ENCODE data around the gene GSTK1. TPM values are rescaled to one million over a fixed set of nuclear protein-coding genes. Genes with fewer than 3 reads are reported as not detected.

Gene GSTK1
- total RNA-seq, 4 donors from 2014 or later: 97.0 to 180 (median 139) TPM

- no peak for TF ChIP-seq CTCF (IDR thresholded peaks at IDR 0.05)
- TF ChIP-seq POLR2A (IDR thresholded peaks at IDR 0.05): no peak
- WGBS, 2 donors: 85 to 87% methylated on average over 2 of the region's 2 CpGs
- intact Hi-C loops (cut with DNase I; ENCODE audit: low total_unique reads): no loop called here
- H3K4me3 ChIP-seq (ENCODE audit: low read depth, poor library complexity, severe bottlenecking): no peak overlapping the region
- DNase-seq (ENCODE audit: low spot score in 2 of 2): no peak
Measured at GRCh38 chr7:143248761-143249354, 14.4 kb upstream of the GSTK1 start.

DNA sequence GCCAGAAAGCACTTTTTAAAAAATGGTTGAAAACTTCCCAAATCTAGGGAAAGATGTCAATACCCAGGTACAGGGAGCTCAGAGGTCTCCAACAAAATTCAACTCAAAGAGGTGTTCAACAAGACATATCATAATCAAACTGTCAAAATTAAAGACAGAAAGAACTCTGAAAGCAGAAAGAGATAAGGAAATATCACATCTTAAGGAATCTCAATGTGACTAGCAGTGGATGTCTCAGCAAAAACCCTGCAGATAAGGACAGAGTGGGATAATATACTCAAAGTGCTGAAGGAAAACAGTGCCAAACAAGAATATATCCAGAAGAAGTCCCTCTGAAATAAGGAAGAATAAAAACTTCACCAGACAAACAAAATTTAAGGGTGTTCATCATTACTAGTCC lies 13.0 kb upstream of the GSTK1 start:
- H3K4me3 ChIP-seq (ENCODE audit: low read depth, poor library complexity, severe bottlenecking): no peak overlapping the region
- intact Hi-C loops (cut with DNase I; ENCODE audit: low total_unique reads): no loop called here
- no peak for TF ChIP-seq CTCF (IDR thresholded peaks at IDR 0.05)
- no peak for TF ChIP-seq POLR2A (IDR thresholded peaks at IDR 0.05)
- DNase-seq (ENCODE audit: low spot score in 2 of 2): no peak

DNA sequence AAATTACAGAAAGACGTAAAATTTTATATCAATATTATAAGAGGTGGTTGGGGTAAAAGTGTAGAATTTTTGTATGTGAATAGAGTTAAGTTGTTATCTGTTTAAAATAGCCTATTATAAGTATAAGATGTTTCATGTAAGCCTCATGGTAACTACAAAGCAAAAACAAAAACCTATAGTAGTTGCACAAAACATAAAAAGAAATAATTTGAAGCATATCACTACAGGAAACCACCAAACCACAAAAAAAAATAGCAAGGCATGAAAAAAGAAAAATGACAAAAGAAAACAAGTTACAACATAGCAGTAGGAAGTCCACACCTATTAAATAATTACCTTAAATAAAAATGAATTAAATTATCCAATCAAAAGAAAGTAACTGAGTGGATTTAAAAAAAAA lies 12.4 kb upstream of the GSTK1 start:
- 87% methylated on average over 1 of the region's 1 CpG for WGBS, 2 donors
- intact Hi-C loops (cut with DNase I; ENCODE audit: low total_unique reads): no loop called here
- DNase-seq (ENCODE audit: low spot score in 2 of 2): no peak
- H3K4me3 ChIP-seq (ENCODE audit: low read depth, poor library complexity, severe bottlenecking): no peak overlapping the region
- TF ChIP-seq POLR2A (IDR thresholded peaks at IDR 0.05): no peak
- no peak for TF ChIP-seq CTCF (IDR thresholded peaks at IDR 0.05)

DNA sequence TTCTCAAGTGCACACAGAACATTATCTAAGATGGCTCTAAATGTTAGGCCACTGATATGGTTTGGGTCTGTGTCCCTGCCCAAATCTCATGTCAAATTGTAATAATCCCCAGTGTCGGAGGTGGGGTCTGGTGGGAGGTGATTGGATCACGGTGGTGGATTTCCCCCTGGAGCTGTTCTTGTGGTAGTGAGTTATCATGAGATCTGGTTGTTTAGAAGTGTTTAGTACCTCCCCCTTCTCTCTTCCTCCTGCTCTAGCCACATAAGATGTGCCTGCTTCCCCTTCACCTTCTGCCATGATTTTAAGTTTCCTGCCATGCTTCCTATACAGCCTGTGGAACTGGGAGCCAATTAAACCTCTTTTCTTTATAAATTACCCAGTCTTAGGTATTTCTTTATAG lies 11.2 kb upstream of the GSTK1 start:
- 83 to 89% methylated on average over 2 of the region's 2 CpGs for WGBS, 2 donors
- TF ChIP-seq POLR2A (IDR thresholded peaks at IDR 0.05): no peak
- no peak for TF ChIP-seq CTCF (IDR thresholded peaks at IDR 0.05)
- no peak overlapping the region for H3K4me3 ChIP-seq (ENCODE audit: low read depth, poor library complexity, severe bottlenecking)
- intact Hi-C loops (cut with DNase I; ENCODE audit: low total_unique reads): no loop called here
- no peak for DNase-seq (ENCODE audit: low spot score in 2 of 2)

DNA sequence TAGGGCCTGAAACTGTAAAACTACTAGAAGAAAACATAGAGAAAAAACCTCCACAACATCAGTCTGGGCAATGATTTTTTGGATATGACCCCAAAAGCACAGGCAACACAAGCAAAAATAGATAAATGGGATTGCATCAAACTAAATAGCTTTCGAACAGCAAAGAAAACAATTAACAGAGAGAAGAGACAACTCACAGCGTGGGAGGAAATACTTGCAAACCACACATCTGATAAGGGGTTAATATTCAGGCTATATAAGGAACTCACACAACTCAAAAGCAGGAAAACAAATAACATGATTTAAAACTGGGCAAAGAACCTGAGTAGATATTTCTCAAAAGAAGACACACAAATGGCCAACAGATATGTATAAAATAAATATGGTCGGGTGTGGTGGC lies 7.7 kb upstream of the GSTK1 start:
- intact Hi-C loops (cut with DNase I; ENCODE audit: low total_unique reads): no loop called here
- no peak for TF ChIP-seq CTCF (IDR thresholded peaks at IDR 0.05)
- TF ChIP-seq POLR2A (IDR thresholded peaks at IDR 0.05): no peak
- no peak for DNase-seq (ENCODE audit: low spot score in 2 of 2)
- WGBS, 2 donors: 78 to 81% methylated on average over 3 of the region's 3 CpGs
- no peak overlapping the region for H3K4me3 ChIP-seq (ENCODE audit: low read depth, poor library complexity, severe bottlenecking)

DNA sequence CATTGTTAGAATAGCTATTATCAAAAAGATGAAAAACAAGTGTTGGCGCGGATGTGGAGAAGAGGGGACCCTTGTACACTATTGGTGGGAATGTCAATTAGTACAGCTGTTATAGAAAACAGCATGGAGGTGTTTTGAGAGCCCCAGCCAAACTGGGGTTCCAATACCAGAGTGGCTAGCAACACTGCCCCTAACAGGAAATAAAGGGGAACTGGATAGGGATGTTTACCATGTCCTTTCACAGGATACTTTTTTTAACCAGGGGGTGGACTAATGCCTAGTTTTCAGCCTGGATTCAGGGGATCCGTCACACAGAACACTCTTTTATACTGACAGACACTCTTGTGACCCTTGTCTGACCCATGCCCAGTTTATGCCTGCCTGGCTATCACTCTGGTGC lies 6.9 kb upstream of the GSTK1 start:
- TF ChIP-seq POLR2A (IDR thresholded peaks at IDR 0.05) (no peak), CTCF (IDR thresholded peaks at IDR 0.05) (no peak)
- DNase-seq (ENCODE audit: low spot score in 2 of 2): no peak
- intact Hi-C loops (cut with DNase I; ENCODE audit: low total_unique reads): no loop called here
- no peak overlapping the region for H3K4me3 ChIP-seq (ENCODE audit: low read depth, poor library complexity, severe bottlenecking)
- 89 to 91% methylated on average over 3 of the region's 3 CpGs for WGBS, 2 donors

All from lower leg skin (tissue), 4 donors.